ENCODE measurements around the gene CSE1L.
"Not testable (repeated sequence)": the region's sequence is repeated elsewhere in the genome, so short reads cannot be mapped to it uniquely, and the experiment has no call there.

Gene CSE1L

GRCh38 chr20:49132995-49133478 is 86.9 kb downstream of the CSE1L start:
- H3K9me3 Mint-ChIP-seq = no peaks in the 10 kb centered on the region
- H3K27me3 Mint-ChIP-seq (ENCODE audit: low read depth) = no peaks in the 10 kb centered on the region
- H3K4me1 Mint-ChIP-seq (ENCODE audit: low read depth) = peaks cover 9% of the 10 kb centered on the region
- peak overlapping the region; percentile 4 for H3K27ac Mint-ChIP-seq
- H3K4me3 Mint-ChIP-seq = no peak overlapping the region
- H3K36me3 Mint-ChIP-seq (ENCODE audit: low read depth) = peaks cover 32% of the 10 kb centered on the region

GRCh38 chr20:49133571-49133970 is 87.5 kb downstream of the CSE1L start:
- Mint-ChIP-seq H3K4me3 (no peak overlapping the region), H3K36me3 (ENCODE audit: low read depth) (peaks cover 28% of the 10 kb centered on the region), H3K27ac (no peak overlapping the region), H3K4me1 (ENCODE audit: low read depth) (peaks cover 11% of the 10 kb centered on the region), H3K27me3 (ENCODE audit: low read depth) (no peaks in the 10 kb centered on the region), H3K9me3 (no peaks in the 10 kb centered on the region)

- Mint-ChIP-seq H3K4me1 (ENCODE audit: low read depth) (peaks cover 13% of the 10 kb centered on the region), H3K36me3 (ENCODE audit: low read depth) (peaks cover 31% of the 10 kb centered on the region)
- H3K4me3 Mint-ChIP-seq; H3K27me3 Mint-ChIP-seq (ENCODE audit: low read depth); H3K9me3 Mint-ChIP-seq; H3K27ac Mint-ChIP-seq: not testable (repeated sequence)
These were observed 88.7 kb downstream of the CSE1L start for GRCh38 chr20:49134797-49135196.

- Mint-ChIP-seq H3K36me3 (ENCODE audit: low read depth) (peaks cover 22% of the 10 kb centered on the region), H3K27me3 (ENCODE audit: low read depth) (no peaks in the 10 kb centered on the region), H3K9me3 (no peaks in the 10 kb centered on the region), H3K4me3 (no peak overlapping the region), H3K4me1 (ENCODE audit: low read depth) (peaks cover 10% of the 10 kb centered on the region), H3K27ac (no peak overlapping the region)
These were observed 90.9 kb downstream of the CSE1L start for GRCh38 chr20:49136817-49137571.

- Mint-ChIP-seq H3K27me3 (ENCODE audit: low read depth) (no peaks in the 10 kb centered on the region), H3K27ac (no peak overlapping the region), H3K36me3 (ENCODE audit: low read depth) (peaks cover 25% of the 10 kb centered on the region), H3K4me1 (ENCODE audit: low read depth) (peaks cover 5% of the 10 kb centered on the region), H3K9me3 (no peaks in the 10 kb centered on the region), H3K4me3 (no peak overlapping the region)
These were observed 92.3 kb downstream of the CSE1L start for GRCh38 chr20:49138431-49138830.

GRCh38 chr20:49140411-49140810 is 94.3 kb downstream of the CSE1L start:
- Mint-ChIP-seq H3K4me3 (no peak overlapping the region), H3K27ac (no peak overlapping the region), H3K9me3 (no peaks in the 10 kb centered on the region), H3K36me3 (ENCODE audit: low read depth) (peaks cover 24% of the 10 kb centered on the region), H3K4me1 (ENCODE audit: low read depth) (peaks cover 13% of the 10 kb centered on the region), H3K27me3 (ENCODE audit: low read depth) (no peaks in the 10 kb centered on the region)

- Mint-ChIP-seq H3K27ac (no peak overlapping the region), H3K9me3 (no peaks in the 10 kb centered on the region), H3K36me3 (ENCODE audit: low read depth) (peaks cover 23% of the 10 kb centered on the region), H3K27me3 (ENCODE audit: low read depth) (no peaks in the 10 kb centered on the region), H3K4me1 (ENCODE audit: low read depth) (peaks cover 13% of the 10 kb centered on the region), H3K4me3 (no peak overlapping the region)
These were observed 94.7 kb downstream of the CSE1L start for GRCh38 chr20:49140834-49141233.
